Chondrocyte (in vitro differentiated cells): ENCODE data around the gene DENND5A. TPM values are rescaled to one million over a fixed set of nuclear protein-coding genes. Genes with fewer than 3 reads are reported as not detected.

Experiments
- DNase-seq: peaks from one replicate; pipeline ENCODE4 v3.0.0; 2021; ENCODE audit warnings: mixed read lengths, low spot score
- H3K27ac Mint-ChIP-seq: one replicate; pipeline ENCODE4 v1.8.0; 2021; ENCODE audit warnings: mild to moderate bottlenecking, moderate library complexity, mixed read lengths; ENCODE audit not compliant: unreplicated experiment
- H3K27me3 Mint-ChIP-seq: 2 replicates; pipeline ENCODE4 v1.8.0; 2021; ENCODE audit warnings: low read depth, mixed read lengths
- H3K36me3 Mint-ChIP-seq: 2 replicates; pipeline ENCODE4 v1.8.0; 2021; ENCODE audit warnings: low read depth, mixed read lengths
- H3K4me1 Mint-ChIP-seq: 2 replicates; pipeline ENCODE4 v1.8.0; 2021; ENCODE audit warnings: low read depth, mild to moderate bottlenecking, mixed read lengths
- H3K4me3 Mint-ChIP-seq: one replicate; pipeline ENCODE4 v1.8.0; 2021; ENCODE audit warnings: mild to moderate bottlenecking, moderate library complexity, mixed read lengths; ENCODE audit not compliant: unreplicated experiment
- H3K9me3 Mint-ChIP-seq: 2 replicates; pipeline ENCODE4 v1.8.0; 2021; ENCODE audit warnings: low read depth, mixed read lengths
- CTCF ChIP-seq: fragments of 200-600 bp; sonication (generic); IDR thresholded peaks from 2 replicates; pipeline ENCODE4 v1.5.0; 2021; ENCODE audit warnings: antibody characterized with exemption, mild to moderate bottlenecking, moderate library complexity
- total RNA-seq: library from RNA; stranded (reverse); gene quantifications from 3 replicates; pipeline ENCODE4 v1.2.1, GENCODE V29; 2021

The DENND5A gene
- total RNA-seq, 1 donor from 2014 or later, result 111 TPM

- no peak for DNase-seq
- Mint-ChIP-seq H3K36me3 (peaks cover 8% of the 10 kb centered on the region), H3K27me3 (no peaks in the 10 kb centered on the region), H3K27ac (no peak overlapping the region), H3K4me3 (no peak overlapping the region), H3K9me3 (peaks cover 8% of the 10 kb centered on the region), H3K4me1 (no peaks in the 10 kb centered on the region)
- TF ChIP-seq CTCF, result peak; percentile 32
These were observed 144.3 kb downstream of the DENND5A start for GRCh38 chr11:9120664-9121468.

GRCh38 chr11:9118277-9118676 lies 146.9 kb downstream of the DENND5A start:
- Mint-ChIP-seq H3K36me3 (peaks cover 21% of the 10 kb centered on the region), H3K4me1 (no peaks in the 10 kb centered on the region), H3K27ac (no peak overlapping the region), H3K4me3 (no peak overlapping the region), H3K27me3 (no peaks in the 10 kb centered on the region), H3K9me3 (peaks cover 10% of the 10 kb centered on the region)
- TF ChIP-seq CTCF, result no peak
- DNase-seq, result no peak

GRCh38 chr11:9112075-9112474 lies 153.1 kb downstream of the DENND5A start:
- DNase-seq, result no peak
- Mint-ChIP-seq H3K36me3 (peaks cover 27% of the 10 kb centered on the region), H3K4me3 (no peak overlapping the region), H3K4me1 (no peaks in the 10 kb centered on the region), H3K27ac (no peak overlapping the region), H3K27me3 (no peaks in the 10 kb centered on the region), H3K9me3 (peaks cover 24% of the 10 kb centered on the region)
- TF ChIP-seq CTCF, result no peak

GRCh38 chr11:9109858-9110731 lies 155.1 kb downstream of the DENND5A start:
- Mint-ChIP-seq H3K4me1 (no peaks in the 10 kb centered on the region), H3K27me3 (no peaks in the 10 kb centered on the region), H3K36me3 (peaks cover 19% of the 10 kb centered on the region), H3K9me3 (peaks cover 24% of the 10 kb centered on the region), H3K27ac (no peak overlapping the region), H3K4me3 (no peak overlapping the region)
- no peak for TF ChIP-seq CTCF
- DNase-seq, result no peak

- H3K4me3 Mint-ChIP-seq, result no peak overlapping the region
- no peak overlapping the region for H3K27ac Mint-ChIP-seq
- peaks cover 8% of the 10 kb centered on the region for H3K36me3 Mint-ChIP-seq
- no peak for TF ChIP-seq CTCF
- H3K27me3 Mint-ChIP-seq, result no peaks in the 10 kb centered on the region
- H3K4me1 Mint-ChIP-seq, result no peaks in the 10 kb centered on the region
- no peaks in the 10 kb centered on the region for H3K9me3 Mint-ChIP-seq
- no peak for DNase-seq
These were observed 160.6 kb downstream of the DENND5A start for GRCh38 chr11:9104580-9104979.
